Breast epithelium (tissue), 4 donors: ENCODE data around the gene PHF12. TPM values are rescaled to one million over a fixed set of nuclear protein-coding genes. Genes with fewer than 3 reads are reported as not detected.

Experiments
- DNase-seq, 2 donors: peaks; one replicate each; pipeline ENCODE4 v3.0.0-alpha.2; 2019; ENCODE audit warnings: low spot score in 2 of 2
- H3K27ac ChIP-seq, 2 donors: fragments of 200-600 bp; sonication (generic) in 1 of 2; one replicate each; pipeline ENCODE4 v1.5.1; 2016 to 2019; ENCODE audit warnings: mild to moderate bottlenecking in 1 of 2
- H3K27me3 ChIP-seq, 2 donors: fragments of 200-600 bp; sonication (generic) in 1 of 2; one replicate each; pipeline versions ENCODE4 v1.5.1 to v1.6.0; 2017 to 2019; ENCODE audit warnings: control low read depth in 1 of 2, mild to moderate bottlenecking in 1 of 2
- H3K36me3 ChIP-seq: fragments of 200-600 bp; one replicate; pipeline ENCODE4 v1.5.1; 2019
- H3K4me1 ChIP-seq, 2 donors: fragments of 200-600 bp; sonication (generic); one replicate each; pipeline ENCODE4 v1.5.1; 2016 to 2019; ENCODE audit warnings: control low read depth in 1 of 2
- H3K4me3 ChIP-seq, 3 donors: fragments of 200-600 bp; sonication (generic); 1 replicate in 2 of 3; 2 replicates in 1 of 3; pipeline ENCODE4 v1.5.1; 2016 to 2019; ENCODE audit warnings: mild to moderate bottlenecking in 3 of 3, moderate library complexity in 2 of 3
- H3K9me3 ChIP-seq, 2 donors: fragments of 200-600 bp; sonication (generic) in 1 of 2; one replicate each; pipeline ENCODE4 v1.5.1; 2016 to 2019; ENCODE audit warnings: control low read depth in 1 of 2
- POLR2A ChIP-seq: fragments of 450-650 bp; IDR thresholded peaks from one replicate; pipeline ENCODE4 v1.6.1; 2016; ENCODE audit warnings: antibody characterized with exemption, mild to moderate bottlenecking, moderate library complexity
- POLR2AphosphoS5 ChIP-seq, 3 donors: sonication (generic); formaldehyde crosslinking; IDR thresholded peaks; one replicate each; pipeline ENCODE4 v1.6.1; 2017; ENCODE audit warnings: antibody characterized with exemption in 3 of 3
- intact Hi-C: fragments of 100-400 bp; cut with DNase I; formaldehyde crosslinking; loops from one replicate; pipeline ENCODE4 v1.15.1; 2023; ENCODE audit warnings: low total_unique reads
- total RNA-seq, 3 donors: library from RNA; depleted of rRNA; stranded (reverse); fragments of >200 nt; gene quantifications; one replicate each; pipeline ENCODE4 v1.1.0, GENCODE V29; 2016
- TF ChIP-seq, protein P1 (sequence below), 3 donors: fragments of 450-650 bp; IDR thresholded peaks; one replicate each; pipeline ENCODE4 v1.5.1; 2016 to 2017; ENCODE audit warnings: antibody characterized with exemption in 3 of 3, mild to moderate bottlenecking in 3 of 3, moderate library complexity in 3 of 3

The PHF12 gene
- total RNA-seq, 3 donors from 2014 or later: 32.2 to 42.9 (median 40.3) TPM

DNA sequence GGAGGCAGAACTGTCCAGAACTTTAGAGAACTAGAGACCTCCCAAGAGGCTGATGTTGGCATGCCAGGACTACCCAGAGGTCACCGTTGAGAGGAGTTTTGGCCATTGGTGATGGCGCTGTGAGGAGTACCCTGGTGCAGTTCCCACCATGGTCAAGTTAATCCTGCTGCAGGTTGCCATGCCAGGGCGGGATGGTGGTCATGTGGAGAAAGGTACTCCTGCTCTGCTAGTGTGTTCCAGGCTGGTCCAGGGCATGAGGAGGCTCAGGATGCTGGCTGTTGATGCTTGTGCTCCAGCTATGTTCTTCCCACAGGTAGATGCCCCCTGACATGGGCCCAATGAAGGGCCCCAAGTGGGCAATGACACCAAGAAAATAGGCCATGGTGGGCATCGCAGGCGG is 4.1 kb upstream of the PHF12 start:
- no peaks in the 10 kb centered on the region for H3K36me3 ChIP-seq
- no peak for TF ChIP-seq POLR2AphosphoS5 (IDR thresholded peaks at IDR 0.05)
- TF ChIP-seq POLR2A: no peak
- TF ChIP-seq, protein P1, sequence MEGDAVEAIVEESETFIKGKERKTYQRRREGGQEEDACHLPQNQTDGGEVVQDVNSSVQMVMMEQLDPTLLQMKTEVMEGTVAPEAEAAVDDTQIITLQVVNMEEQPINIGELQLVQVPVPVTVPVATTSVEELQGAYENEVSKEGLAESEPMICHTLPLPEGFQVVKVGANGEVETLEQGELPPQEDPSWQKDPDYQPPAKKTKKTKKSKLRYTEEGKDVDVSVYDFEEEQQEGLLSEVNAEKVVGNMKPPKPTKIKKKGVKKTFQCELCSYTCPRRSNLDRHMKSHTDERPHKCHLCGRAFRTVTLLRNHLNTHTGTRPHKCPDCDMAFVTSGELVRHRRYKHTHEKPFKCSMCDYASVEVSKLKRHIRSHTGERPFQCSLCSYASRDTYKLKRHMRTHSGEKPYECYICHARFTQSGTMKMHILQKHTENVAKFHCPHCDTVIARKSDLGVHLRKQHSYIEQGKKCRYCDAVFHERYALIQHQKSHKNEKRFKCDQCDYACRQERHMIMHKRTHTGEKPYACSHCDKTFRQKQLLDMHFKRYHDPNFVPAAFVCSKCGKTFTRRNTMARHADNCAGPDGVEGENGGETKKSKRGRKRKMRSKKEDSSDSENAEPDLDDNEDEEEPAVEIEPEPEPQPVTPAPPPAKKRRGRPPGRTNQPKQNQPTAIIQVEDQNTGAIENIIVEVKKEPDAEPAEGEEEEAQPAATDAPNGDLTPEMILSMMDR (IDR thresholded peaks at IDR 0.05): no peak
- H3K27me3 ChIP-seq: no peaks in the 10 kb centered on the region
- intact Hi-C loops: no loop called here
- no peak overlapping the region for H3K27ac ChIP-seq
- no peaks in the 10 kb centered on the region for H3K9me3 ChIP-seq
- H3K4me1 ChIP-seq: no peaks in the 10 kb centered on the region
- DNase-seq: no peak
- H3K4me3 ChIP-seq: no peak overlapping the region

DNA sequence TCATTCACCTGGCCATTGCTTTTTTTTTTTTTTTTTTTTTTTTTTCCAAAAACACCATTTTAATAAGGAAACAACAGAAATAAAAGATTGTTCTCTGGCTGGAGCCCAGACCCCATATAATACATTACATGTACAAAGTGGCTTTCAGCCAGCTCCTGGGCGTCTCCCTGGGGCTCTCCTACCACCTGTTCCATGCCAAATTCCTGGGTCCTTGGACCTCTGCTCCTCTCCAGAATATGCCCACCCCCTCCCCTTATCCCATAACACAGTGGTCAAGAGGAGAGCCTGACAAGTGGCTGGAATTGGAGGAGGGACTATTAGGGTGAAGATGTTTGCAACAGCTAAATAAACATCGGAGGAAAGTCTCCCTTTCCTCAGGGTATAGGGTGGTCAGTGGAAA is 3.6 kb upstream of the PHF12 start:
- intact Hi-C loops: no loop called here
- H3K9me3 ChIP-seq: no peaks in the 10 kb centered on the region
- H3K4me1 ChIP-seq: no peaks in the 10 kb centered on the region
- H3K36me3 ChIP-seq: no peaks in the 10 kb centered on the region
- H3K27me3 ChIP-seq: no peaks in the 10 kb centered on the region
- H3K27ac ChIP-seq: no peak overlapping the region
- TF ChIP-seq POLR2A: no peak
- no peak for TF ChIP-seq POLR2AphosphoS5 (IDR thresholded peaks at IDR 0.05)
- TF ChIP-seq, protein P1 (IDR thresholded peaks at IDR 0.05): no peak
- H3K4me3 ChIP-seq: no peak overlapping the region
- no peak for DNase-seq

DNA sequence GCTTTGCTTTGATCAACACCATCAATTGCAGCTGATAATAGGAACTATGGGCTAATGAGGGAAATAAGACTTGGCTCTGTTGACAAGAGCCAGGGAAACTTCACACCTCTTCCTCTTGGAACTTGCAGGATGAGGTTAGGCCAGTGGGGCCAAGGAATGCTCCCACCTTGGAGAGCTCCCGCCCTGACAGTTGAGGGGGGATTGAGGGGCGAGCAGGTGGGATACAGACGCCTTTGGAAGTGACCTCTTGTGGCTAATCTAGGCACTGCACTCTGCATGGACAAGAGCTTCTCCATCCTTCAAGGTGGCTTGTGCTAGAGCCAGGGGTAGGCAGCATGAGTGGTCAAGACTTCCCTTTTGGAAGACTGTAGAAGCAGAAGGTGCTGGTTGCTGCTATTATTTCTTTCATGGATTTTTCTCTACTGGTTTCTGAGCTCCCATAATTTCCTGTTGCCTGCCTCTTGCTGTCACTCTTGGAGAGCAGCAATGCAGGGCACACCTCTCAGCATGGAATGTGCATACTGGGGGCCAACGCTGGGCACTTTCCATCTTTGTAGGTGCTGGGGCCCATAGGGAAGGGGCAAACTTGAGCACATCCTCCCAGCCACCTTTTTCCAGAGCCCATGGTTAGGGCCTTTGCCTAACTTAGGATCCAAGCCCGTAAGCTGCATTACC is 2.3 kb upstream of the PHF12 start:
- no peak for DNase-seq
- Histone ChIP-seq H3K27ac (peak overlapping the region in 1 of 2 donors; percentile 98), H3K9me3 (no peaks in the 10 kb centered on the region), H3K4me3 (no peak overlapping the region), H3K4me1 (no peaks in the 10 kb centered on the region), H3K27me3 (no peaks in the 10 kb centered on the region), H3K36me3 (no peaks in the 10 kb centered on the region)
- TF ChIP-seq, protein P1 (IDR thresholded peaks at IDR 0.05): peak; percentile 73 to 79 (median 76)
- TF ChIP-seq POLR2AphosphoS5 (IDR thresholded peaks at IDR 0.05): no peak
- intact Hi-C loops: no loop called here

DNA sequence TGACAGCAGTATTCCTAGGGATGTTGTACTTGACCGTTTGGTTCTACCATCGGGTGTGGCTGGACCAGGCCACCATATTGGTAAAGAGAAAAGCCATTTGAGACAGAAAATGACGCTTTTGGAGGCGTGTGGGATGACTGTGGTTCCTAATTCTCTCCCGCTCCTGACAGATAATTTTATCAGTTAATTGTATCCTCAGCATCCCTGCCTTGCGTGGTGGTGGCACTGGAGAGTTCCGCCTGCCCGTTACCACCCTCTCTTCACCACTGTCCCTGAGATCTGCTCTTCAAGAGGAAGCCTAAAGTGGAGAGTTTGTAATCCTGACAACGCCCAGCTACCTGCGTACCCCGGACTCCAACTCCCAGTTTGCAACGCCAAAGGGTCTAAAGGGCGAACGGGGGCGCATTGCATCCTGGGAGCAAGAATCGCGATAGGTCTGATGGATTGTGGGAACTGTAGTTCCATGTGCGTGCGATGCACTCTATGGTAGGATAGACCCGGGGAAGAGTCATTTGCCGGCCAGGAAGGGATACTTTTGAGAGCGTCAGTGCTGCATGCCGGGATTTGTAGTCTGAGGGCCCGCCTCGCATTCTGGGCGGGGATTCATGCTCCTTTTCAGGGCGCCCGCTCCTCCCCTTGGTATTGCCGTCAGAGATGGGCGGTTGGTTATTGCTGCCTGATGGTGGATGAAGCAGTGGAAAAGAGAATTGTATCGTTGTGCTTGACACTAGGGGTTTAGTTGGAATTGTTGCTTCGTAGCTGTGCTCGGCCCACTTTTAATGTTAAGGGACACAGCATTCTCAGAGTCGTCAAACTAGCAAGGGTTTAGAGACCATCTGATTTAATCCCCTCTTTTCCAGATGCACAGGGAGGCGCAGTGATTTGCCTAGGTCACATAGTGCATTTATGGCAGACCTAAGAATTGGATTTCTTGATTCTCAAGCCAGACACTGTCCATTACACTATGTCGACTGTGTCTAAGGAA is 965 bp upstream of the PHF12 start:
- no peaks in the 10 kb centered on the region for H3K36me3 ChIP-seq
- peak; percentile 95 to 99 for DNase-seq
- peak overlapping the region; percentile 56 to 97 (median 96) for H3K4me3 ChIP-seq
- TF ChIP-seq POLR2A (peak; percentile 4), POLR2AphosphoS5 (IDR thresholded peaks at IDR 0.05) (peak in 2 of 3 donors; percentile 66 to 82)
- TF ChIP-seq, protein P1 (IDR thresholded peaks at IDR 0.05): no peak
- H3K9me3 ChIP-seq: no peaks in the 10 kb centered on the region
- no peaks in the 10 kb centered on the region for H3K4me1 ChIP-seq
- H3K27me3 ChIP-seq: no peaks in the 10 kb centered on the region
- H3K27ac ChIP-seq: peak overlapping the region; percentile 98
- intact Hi-C loops: loop anchor here (1.0 kb wide), 1 partner anchor 11 kb away; no protein-coding TSS in a partner anchor
